ENCODE data around the gene EPHB1.

Gene EPHB1

DNA sequence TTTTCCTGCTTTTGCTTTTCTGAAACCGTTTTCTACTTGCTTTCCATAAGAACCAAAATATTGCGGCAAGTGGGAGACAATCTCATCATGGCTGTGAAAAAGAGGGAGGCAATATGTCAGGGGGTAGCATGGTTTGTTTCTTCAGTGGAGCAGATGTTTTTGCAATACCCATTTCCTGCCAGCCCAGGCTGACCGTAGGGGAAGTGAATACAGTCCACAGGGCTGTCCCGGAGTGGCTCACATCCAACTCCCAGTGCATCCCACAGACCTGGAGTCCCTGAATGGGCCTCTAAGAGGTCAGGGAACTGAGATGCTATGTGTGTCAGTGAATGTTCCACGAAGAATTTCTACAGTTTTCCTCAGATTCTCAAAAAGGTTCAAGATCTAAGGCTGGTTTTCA, 69.6 kb downstream of the EPHB1 start:
- no peaks in the 10 kb centered on the region for H3K9me3 ChIP-seq (ENCODE audit: control insufficient read depth, insufficient read depth, low read length)
- H3K27me3 ChIP-seq (ENCODE audit: control insufficient read depth, insufficient read depth, low read length), result no peaks in the 10 kb centered on the region
- H3K4me3 ChIP-seq (ENCODE audit: low read depth, low read length), result no peak overlapping the region
- no peak overlapping the region for H3K9ac ChIP-seq (ENCODE audit: low read depth, low read length)
- H3K36me3 ChIP-seq (ENCODE audit: control insufficient read depth, insufficient read depth, low read length), result no peaks in the 10 kb centered on the region
- H3K27ac ChIP-seq (ENCODE audit: low read depth, low read length), result no peak overlapping the region
- H3K4me1 ChIP-seq (ENCODE audit: control insufficient read depth, insufficient read depth, low read length), result peaks cover 8% of the 10 kb centered on the region; the same call in 1 of the 2 replicates

DNA sequence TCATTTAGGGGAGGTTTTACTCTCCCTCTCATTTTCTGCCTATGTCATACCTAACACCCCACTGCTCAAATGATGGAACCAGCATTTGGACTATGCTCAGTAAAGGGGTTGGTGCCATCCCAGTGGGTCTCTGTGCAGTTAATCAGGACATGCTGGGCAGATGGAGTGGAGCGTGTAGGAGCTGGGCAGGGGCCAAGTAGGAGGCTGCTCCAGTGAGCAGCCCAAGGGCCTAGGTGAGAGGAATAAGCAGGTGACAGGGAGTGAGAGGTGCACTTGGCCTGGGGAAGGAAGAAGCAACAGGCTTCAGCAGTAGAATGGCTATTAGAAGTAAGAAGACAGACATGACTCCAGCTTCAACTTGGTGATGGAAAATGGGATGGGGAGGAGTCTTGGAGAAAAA, 72.2 kb downstream of the EPHB1 start:
- H3K4me3 ChIP-seq (ENCODE audit: low read depth, low read length), result no peak overlapping the region
- H3K9ac ChIP-seq (ENCODE audit: low read depth, low read length), result no peak overlapping the region
- H3K27ac ChIP-seq (ENCODE audit: low read depth, low read length), result no peak overlapping the region
- H3K27me3 ChIP-seq (ENCODE audit: control insufficient read depth, insufficient read depth, low read length), result no peaks in the 10 kb centered on the region
- H3K4me1 ChIP-seq (ENCODE audit: control insufficient read depth, insufficient read depth, low read length), result peaks cover 8% of the 10 kb centered on the region; the same call in 1 of the 2 replicates
- H3K36me3 ChIP-seq (ENCODE audit: control insufficient read depth, insufficient read depth, low read length), result no peaks in the 10 kb centered on the region
- H3K9me3 ChIP-seq (ENCODE audit: control insufficient read depth, insufficient read depth, low read length), result no peaks in the 10 kb centered on the region

DNA sequence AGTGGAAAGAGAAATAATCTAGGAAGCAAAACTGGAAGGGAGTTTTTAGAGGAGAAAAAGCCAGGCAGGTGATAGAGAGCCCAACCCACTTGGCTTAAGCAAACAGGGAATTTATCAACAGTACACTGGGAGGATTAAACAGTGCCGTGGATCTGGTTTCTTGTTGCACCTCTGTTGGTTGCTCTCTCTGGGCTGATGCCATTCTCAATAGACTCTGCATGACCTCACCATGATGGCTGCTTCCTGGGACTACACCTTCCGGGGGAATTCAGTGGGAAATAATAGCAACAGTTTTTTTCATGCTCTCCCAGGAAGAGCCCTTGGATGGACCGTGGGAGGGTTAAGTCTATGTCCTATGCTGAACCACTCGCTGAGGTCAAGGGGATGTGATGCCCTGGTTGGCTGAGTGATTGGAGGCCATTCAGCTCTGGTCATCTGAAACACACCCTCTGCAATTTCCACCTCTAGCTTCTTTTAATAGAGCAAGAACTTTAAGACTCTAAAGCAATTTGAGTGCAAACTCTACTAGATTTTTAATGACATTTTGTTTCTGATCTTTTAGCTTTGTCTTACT, 74.2 kb downstream of the EPHB1 start:
- no peak overlapping the region for H3K27ac ChIP-seq (ENCODE audit: low read depth, low read length)
- H3K9ac ChIP-seq (ENCODE audit: low read depth, low read length), result no peak overlapping the region
- no peak overlapping the region for H3K4me3 ChIP-seq (ENCODE audit: low read depth, low read length)
- no peaks in the 10 kb centered on the region for H3K9me3 ChIP-seq (ENCODE audit: control insufficient read depth, insufficient read depth, low read length)
- H3K36me3 ChIP-seq (ENCODE audit: control insufficient read depth, insufficient read depth, low read length), result no peaks in the 10 kb centered on the region
- H3K4me1 ChIP-seq (ENCODE audit: control insufficient read depth, insufficient read depth, low read length), result 0 out of 2 replicates have a peak, but pooled peaks cover 3% of the 10 kb centered on the region
- H3K27me3 ChIP-seq (ENCODE audit: control insufficient read depth, insufficient read depth, low read length), result no peaks in the 10 kb centered on the region

DNA sequence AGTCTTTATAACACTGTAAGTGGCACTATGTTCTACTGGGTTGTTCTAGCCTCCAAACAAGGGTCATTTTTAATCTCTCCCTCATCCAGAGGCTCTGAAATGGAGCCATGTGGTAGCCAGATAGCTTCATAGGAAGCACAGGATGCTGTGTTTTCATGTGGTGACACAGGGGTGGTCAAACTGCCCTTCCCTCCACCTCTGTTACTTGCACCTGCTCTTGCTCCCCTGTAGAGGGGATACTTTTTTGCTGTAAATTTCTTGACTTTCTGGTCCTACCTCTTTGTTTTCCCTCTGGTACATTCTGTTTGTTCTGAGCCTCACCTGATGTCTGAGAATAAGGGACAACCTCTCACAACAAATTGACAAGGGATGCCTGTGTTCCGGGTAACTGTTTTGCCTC, 76.8 kb downstream of the EPHB1 start:
- Histone ChIP-seq H3K4me1 (ENCODE audit: control insufficient read depth, insufficient read depth, low read length) (no peaks in the 10 kb centered on the region), H3K9ac (ENCODE audit: low read depth, low read length) (no peak overlapping the region), H3K9me3 (ENCODE audit: control insufficient read depth, insufficient read depth, low read length) (no peaks in the 10 kb centered on the region)

DNA sequence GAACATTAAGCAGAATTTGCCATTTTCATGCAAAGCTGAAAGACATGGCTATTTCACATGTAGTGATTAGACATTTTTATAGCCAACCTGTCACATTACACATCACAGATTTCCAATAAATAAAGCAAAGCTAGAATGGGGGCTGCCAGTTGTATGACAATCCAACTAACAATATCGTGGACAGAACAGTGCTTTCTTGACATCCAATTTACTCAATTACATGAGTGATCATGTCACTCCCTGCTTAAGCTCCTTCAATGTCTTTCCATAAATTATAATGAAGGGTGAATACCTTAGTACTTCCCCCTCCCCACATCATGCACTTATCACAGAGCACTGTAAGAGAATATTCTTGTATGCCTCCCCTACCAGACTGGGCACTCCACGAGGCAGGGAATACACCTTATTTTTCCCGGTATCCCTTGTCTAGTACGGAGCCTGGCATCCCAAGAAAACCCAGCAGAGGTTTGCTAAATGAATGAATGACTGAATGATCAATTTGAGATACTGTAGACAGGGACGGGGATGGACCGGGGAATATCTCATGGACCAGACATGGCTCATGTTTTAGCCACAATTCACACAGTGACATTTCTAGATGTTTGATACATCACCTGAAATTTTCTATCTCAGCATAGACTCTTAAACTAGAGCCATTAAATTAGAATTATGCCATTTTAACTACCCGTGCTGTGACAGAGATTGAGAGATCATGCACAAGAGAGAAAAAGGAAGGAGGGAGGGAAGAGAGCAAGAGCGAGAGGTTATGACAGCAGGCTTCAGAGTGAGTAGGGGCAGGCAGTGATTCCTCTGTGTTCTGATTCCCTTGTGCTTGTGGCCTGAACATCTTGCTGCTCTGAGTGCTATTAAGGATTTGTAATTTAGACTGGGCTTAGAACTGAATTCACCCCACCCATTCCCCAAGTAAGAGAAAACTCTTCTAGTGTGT, 77.7 kb downstream of the EPHB1 start:
- Histone ChIP-seq H3K9ac (ENCODE audit: low read depth, low read length) (no peak overlapping the region), H3K27ac (ENCODE audit: low read depth, low read length) (no peak overlapping the region), H3K4me1 (ENCODE audit: control insufficient read depth, insufficient read depth, low read length) (no peaks in the 10 kb centered on the region), H3K27me3 (ENCODE audit: control insufficient read depth, insufficient read depth, low read length) (no peaks in the 10 kb centered on the region), H3K4me3 (ENCODE audit: low read depth, low read length) (no peak overlapping the region), H3K9me3 (ENCODE audit: control insufficient read depth, insufficient read depth, low read length) (no peaks in the 10 kb centered on the region), H3K36me3 (ENCODE audit: control insufficient read depth, insufficient read depth, low read length) (no peaks in the 10 kb centered on the region)

More for the DNA sequence above, 76.8 kb downstream of the EPHB1 start:
- Histone ChIP-seq H3K27me3 (ENCODE audit: control insufficient read depth, insufficient read depth, low read length) (no peaks in the 10 kb centered on the region), H3K36me3 (ENCODE audit: control insufficient read depth, insufficient read depth, low read length) (no peaks in the 10 kb centered on the region), H3K27ac (ENCODE audit: low read depth, low read length) (no peak overlapping the region), H3K4me3 (ENCODE audit: low read depth, low read length) (no peak overlapping the region)

DNA sequence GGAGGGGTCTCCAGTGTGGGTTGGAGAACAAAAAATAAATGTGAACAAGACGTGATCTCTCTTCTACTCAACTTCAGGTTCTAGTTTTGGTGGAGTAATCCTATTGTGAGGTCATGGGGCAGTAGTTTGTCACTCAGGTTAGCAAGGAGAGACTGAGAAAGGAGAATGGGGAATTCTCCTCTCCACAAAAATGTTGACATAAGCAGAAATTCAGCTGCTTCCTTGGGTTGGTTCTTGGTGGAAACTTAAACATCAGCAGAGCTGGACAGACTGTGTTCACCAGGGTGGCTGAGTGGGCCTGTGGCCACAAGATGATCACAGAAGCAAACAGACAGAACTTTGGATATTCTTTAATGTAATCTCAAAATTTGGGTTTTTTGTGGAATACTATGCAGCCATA, 78.7 kb downstream of the EPHB1 start:
- no peak overlapping the region for H3K27ac ChIP-seq (ENCODE audit: low read depth, low read length)
- no peaks in the 10 kb centered on the region for H3K9me3 ChIP-seq (ENCODE audit: control insufficient read depth, insufficient read depth, low read length)
- no peaks in the 10 kb centered on the region for H3K4me1 ChIP-seq (ENCODE audit: control insufficient read depth, insufficient read depth, low read length)
- no peak overlapping the region for H3K9ac ChIP-seq (ENCODE audit: low read depth, low read length)
- no peaks in the 10 kb centered on the region for H3K36me3 ChIP-seq (ENCODE audit: control insufficient read depth, insufficient read depth, low read length)
- H3K4me3 ChIP-seq (ENCODE audit: low read depth, low read length), result no peak overlapping the region
- no peaks in the 10 kb centered on the region for H3K27me3 ChIP-seq (ENCODE audit: control insufficient read depth, insufficient read depth, low read length)

DNA sequence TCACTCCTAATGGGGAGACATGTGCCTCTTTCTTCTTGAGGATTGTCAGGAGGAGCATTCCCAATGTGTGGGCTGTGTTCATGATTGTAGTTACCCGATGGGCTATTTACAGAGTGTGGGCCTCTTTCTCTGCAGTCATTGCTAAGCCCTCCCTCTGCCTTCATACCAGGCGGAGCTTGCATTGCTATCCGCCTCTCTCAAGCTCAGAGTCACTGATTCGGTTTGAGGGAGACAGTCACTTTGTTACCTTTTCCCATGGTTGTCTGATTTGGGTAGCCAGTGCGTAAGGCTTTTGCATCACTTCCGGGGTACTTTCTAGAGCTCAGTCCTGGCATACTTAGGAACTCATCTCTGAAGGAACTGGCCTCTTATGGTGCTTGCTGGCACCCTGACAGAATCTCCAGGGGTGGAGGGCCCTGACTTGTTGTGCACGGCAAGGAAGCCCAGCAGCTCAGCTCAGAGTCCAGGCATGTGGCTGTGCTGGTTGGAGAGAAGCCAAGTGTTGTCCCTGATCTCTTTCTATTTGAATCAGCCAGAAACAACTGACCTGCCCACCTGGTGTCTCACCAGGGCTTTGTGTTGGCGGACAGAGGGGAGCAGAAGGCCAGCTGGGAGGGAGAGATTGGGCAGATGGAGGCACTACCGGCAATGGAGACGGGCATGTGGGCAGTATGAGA, 79.8 kb downstream of the EPHB1 start:
- Histone ChIP-seq H3K4me1 (ENCODE audit: control insufficient read depth, insufficient read depth, low read length) (no peaks in the 10 kb centered on the region), H3K36me3 (ENCODE audit: control insufficient read depth, insufficient read depth, low read length) (no peaks in the 10 kb centered on the region), H3K4me3 (ENCODE audit: low read depth, low read length) (no peak overlapping the region), H3K9ac (ENCODE audit: low read depth, low read length) (no peak overlapping the region), H3K27me3 (ENCODE audit: control insufficient read depth, insufficient read depth, low read length) (no peaks in the 10 kb centered on the region), H3K27ac (ENCODE audit: low read depth, low read length) (no peak overlapping the region), H3K9me3 (ENCODE audit: control insufficient read depth, insufficient read depth, low read length) (no peaks in the 10 kb centered on the region)

DNA sequence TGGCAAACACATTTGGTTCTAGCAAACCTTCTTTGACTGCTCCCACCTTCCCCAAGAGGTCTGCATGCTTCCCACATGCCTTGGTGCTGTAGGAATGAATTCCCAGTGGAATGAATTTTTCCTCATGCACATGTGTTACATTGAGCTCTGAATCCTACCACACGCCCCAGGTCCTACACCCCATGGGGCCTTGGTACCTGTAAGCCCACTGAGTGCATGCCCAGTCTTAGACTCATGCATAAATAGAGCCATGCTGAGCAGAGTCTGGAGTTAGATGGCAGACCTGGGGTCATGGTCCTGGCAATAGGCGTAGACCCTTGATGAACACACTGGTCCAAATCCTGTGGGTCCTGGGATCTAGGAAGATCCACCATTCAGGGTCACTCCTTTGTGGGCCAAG, 81.8 kb downstream of the EPHB1 start:
- H3K27ac ChIP-seq (ENCODE audit: low read depth, low read length), result no peak overlapping the region
- H3K4me3 ChIP-seq (ENCODE audit: low read depth, low read length), result no peak overlapping the region
- H3K27me3 ChIP-seq (ENCODE audit: control insufficient read depth, insufficient read depth, low read length), result no peaks in the 10 kb centered on the region
- H3K4me1 ChIP-seq (ENCODE audit: control insufficient read depth, insufficient read depth, low read length), result peaks cover 2% of the 10 kb centered on the region; the same call in 1 of the 2 replicates
- H3K9me3 ChIP-seq (ENCODE audit: control insufficient read depth, insufficient read depth, low read length), result no peaks in the 10 kb centered on the region
- H3K9ac ChIP-seq (ENCODE audit: low read depth, low read length), result no peak overlapping the region
- H3K36me3 ChIP-seq (ENCODE audit: control insufficient read depth, insufficient read depth, low read length), result no peaks in the 10 kb centered on the region

DNA sequence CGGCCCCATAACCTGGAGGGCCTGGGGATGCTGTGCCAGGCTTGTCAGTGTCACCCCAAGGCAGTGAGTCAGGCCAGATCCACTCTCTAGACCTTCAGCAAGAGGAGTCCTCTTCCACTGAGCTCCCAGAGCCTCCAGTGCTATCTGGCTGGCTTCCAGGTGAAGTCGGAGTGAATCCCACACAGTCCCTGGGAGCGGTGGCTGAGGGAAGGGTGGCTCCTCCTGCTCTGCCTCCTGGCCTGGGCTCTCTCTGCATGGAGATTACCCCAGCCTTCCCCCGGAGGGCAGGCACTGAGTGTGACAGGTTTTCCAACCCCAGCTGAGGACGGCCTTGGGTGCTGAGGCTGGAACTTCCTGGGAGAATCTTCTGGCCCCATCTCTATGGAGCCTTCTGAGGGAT, 82.7 kb downstream of the EPHB1 start:
- Histone ChIP-seq H3K27ac (ENCODE audit: low read depth, low read length) (no peak overlapping the region), H3K36me3 (ENCODE audit: control insufficient read depth, insufficient read depth, low read length) (no peaks in the 10 kb centered on the region), H3K27me3 (ENCODE audit: control insufficient read depth, insufficient read depth, low read length) (no peaks in the 10 kb centered on the region), H3K9me3 (ENCODE audit: control insufficient read depth, insufficient read depth, low read length) (no peaks in the 10 kb centered on the region), H3K4me1 (ENCODE audit: control insufficient read depth, insufficient read depth, low read length) (peaks cover 2% of the 10 kb centered on the region; the same call in 1 of the 2 replicates), H3K9ac (ENCODE audit: low read depth, low read length) (no peak overlapping the region), H3K4me3 (ENCODE audit: low read depth, low read length) (no peak overlapping the region)

DNA sequence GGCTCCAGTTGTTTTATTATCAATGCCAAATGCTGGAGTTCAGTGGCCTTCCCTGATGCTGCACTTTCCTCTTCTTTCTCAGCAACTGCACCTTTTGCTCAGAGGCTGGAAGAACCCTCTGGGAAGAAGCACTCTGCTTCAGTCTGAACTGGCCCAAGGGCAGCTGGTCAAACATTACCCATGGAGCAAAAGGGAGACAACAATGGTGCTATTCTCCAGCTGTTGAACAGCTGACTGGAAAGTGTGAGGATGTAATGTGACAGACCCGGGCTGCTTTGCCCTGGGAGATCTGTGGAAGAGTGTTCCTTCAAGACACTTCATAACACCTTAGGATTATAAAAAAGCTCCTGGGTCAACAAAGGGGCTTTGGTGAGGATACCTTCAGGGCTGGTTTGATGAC, 84.9 kb downstream of the EPHB1 start:
- Histone ChIP-seq H3K36me3 (ENCODE audit: control insufficient read depth, insufficient read depth, low read length) (no peaks in the 10 kb centered on the region), H3K9me3 (ENCODE audit: control insufficient read depth, insufficient read depth, low read length) (no peaks in the 10 kb centered on the region), H3K4me3 (ENCODE audit: low read depth, low read length) (no peak overlapping the region), H3K4me1 (ENCODE audit: control insufficient read depth, insufficient read depth, low read length) (peaks cover 2% of the 10 kb centered on the region; the same call in 1 of the 2 replicates), H3K27ac (ENCODE audit: low read depth, low read length) (no peak overlapping the region), H3K9ac (ENCODE audit: low read depth, low read length) (no peak overlapping the region), H3K27me3 (ENCODE audit: control insufficient read depth, insufficient read depth, low read length) (no peaks in the 10 kb centered on the region)

DNA sequence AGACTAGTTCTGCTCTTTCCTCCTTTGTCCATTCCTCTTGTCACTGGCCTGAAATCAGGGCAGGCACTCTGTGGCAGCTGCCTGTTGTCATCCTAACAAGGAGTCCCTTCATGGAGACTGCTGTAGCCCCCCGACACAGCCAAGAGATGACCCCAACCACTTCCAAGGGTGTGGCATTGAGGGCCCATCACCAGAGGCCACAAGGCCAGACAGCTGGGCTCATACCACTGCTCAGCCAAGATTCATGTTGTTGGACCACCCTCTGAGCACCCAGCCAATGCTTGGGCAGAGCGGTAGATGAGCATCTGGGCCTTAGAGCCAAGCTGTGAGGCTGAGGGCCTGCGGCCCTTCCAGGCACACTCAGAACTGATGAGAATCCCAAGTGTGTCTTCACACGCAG, 85.4 kb downstream of the EPHB1 start:
- no peak overlapping the region for H3K27ac ChIP-seq (ENCODE audit: low read depth, low read length)
- H3K4me1 ChIP-seq (ENCODE audit: control insufficient read depth, insufficient read depth, low read length), result peaks cover 2% of the 10 kb centered on the region; the same call in 1 of the 2 replicates
- no peaks in the 10 kb centered on the region for H3K36me3 ChIP-seq (ENCODE audit: control insufficient read depth, insufficient read depth, low read length)
- no peaks in the 10 kb centered on the region for H3K9me3 ChIP-seq (ENCODE audit: control insufficient read depth, insufficient read depth, low read length)
- H3K9ac ChIP-seq (ENCODE audit: low read depth, low read length), result no peak overlapping the region
- H3K4me3 ChIP-seq (ENCODE audit: low read depth, low read length), result no peak overlapping the region
- no peaks in the 10 kb centered on the region for H3K27me3 ChIP-seq (ENCODE audit: control insufficient read depth, insufficient read depth, low read length)
